ENCODE data around the gene SURF1.
"Not testable (repeated sequence)": the region's sequence is repeated elsewhere in the genome, so short reads cannot be mapped to it uniquely, and the experiment has no call there.

SURF1 gene, protein sequence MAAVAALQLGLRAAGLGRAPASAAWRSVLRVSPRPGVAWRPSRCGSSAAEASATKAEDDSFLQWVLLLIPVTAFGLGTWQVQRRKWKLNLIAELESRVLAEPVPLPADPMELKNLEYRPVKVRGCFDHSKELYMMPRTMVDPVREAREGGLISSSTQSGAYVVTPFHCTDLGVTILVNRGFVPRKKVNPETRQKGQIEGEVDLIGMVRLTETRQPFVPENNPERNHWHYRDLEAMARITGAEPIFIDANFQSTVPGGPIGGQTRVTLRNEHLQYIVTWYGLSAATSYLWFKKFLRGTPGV

DNA sequence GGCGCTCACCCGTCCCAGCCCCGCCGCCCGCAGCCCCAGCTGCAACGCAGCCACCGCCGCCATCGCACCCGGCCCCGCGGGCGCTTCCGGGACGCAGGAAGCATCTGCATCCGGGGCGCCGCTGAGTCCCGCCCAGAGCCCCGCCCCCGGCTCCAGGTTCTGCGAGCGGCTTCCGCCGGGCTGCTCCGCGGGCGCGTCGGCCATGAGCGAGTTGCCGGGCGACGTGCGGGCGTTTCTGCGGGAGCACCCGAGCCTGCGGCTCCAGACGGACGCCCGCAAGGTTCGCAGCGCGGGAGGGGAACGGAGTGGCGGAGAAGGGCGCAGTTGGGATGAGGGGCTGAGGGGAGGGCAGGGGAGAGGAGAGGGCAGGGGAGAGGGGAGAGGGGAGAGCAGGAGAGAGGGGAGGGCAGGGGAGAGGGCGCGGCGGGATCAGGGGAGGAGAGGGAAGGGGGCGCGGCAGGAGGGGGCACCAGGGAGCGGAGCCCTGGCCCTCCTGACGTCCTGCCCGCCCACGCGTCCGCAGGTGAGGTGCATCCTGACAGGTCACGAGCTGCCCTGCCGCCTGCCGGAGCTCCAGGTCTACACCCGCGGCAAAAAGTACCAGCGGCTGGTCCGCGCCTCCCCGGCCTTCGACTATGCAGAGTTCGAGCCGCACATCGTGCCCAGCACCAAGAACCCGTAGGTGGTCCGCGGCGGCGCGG is at the start of gene SURF1, which contains the start of gene SURF2:
SURF1 (minus strand) TSS at position 97 of the 701 bp plus-strand sequence; CDS start at position 63, 34 bp downstream.
SURF2 (plus strand) TSS at position 160 of the 701 bp plus-strand sequence; CDS start at position 203, 43 bp downstream.
- DNase-seq = peak; percentile 91 to 92

DNA sequence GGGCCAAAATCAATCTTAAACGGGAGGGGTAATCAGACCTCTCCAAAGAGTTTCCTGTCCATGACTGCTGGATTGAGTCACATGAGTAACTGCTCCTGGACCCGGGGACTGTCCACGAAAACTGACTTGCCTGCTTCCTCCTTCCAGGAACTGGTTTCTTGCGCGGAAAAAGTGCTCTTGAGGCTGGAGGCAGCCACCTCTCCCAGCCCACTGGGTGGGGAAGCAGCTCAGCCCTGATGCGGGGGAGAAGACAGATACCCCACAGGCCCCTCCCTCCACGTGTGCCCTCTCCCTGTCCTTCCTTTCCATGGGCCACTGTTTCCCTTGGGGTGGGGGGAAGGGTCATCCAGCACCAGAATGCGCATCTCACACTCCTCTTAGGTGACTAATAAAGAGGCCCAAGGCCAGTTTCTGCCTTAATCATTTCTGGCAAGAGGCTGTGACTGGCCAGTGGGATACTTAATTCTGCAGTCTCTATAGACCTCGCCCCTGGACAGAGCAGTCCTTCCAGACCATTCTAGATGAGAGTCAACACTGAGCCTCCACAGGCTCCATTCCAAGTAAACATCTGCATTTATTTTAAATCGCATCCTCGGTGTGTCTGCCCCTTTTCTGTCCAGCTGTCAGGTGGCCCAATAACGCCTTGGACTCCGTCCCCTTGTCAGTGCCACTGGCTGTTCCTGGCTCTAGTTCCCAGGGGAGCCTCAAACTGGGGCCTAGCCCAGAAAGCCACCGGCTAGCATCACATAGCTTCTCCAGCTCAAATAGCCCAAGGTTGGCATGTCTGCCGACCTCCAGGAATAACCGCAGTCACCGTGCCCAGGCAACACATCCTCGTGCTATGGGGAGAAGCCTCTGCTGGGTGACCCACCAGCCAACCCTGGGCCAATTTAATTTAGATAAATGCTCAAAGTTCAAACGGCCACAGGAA is 49.5 kb upstream of the SURF1 start:
- no peak for DNase-seq

GRCh38 chr9:133404454-133405002 is 48.2 kb upstream of the SURF1 start:
- no peak for DNase-seq

GRCh38 chr9:133403766-133404453 is 47.6 kb upstream of the SURF1 start:
- DNase-seq = peak; percentile 66

DNA sequence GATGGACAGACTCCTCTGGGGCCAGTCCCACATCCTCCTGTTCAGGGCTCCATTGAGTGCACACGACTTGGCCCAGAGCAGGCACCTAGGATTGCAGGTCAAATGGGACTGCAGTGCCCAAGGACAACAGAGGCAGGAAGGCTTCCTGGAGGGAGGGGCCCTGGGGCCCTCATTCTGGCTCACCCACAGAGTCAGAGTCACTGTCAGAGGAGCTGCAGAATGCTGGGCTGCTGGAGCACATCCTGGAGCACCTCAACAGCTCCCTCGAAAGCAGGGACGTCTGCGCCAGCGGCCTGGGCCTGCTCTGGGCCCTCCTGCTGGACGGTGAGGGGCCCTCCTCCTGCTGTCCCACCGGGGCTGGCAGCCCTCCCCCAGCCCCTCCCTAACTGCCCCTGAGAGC is 46.4 kb upstream of the SURF1 start:
- DNase-seq = no peak

- DNase-seq = no peak
These were observed 45.3 kb upstream of the SURF1 start for GRCh38 chr9:133401588-133401987.

GRCh38 chr9:133400292-133400691 is 44.0 kb upstream of the SURF1 start:
- no peak for DNase-seq

DNA sequence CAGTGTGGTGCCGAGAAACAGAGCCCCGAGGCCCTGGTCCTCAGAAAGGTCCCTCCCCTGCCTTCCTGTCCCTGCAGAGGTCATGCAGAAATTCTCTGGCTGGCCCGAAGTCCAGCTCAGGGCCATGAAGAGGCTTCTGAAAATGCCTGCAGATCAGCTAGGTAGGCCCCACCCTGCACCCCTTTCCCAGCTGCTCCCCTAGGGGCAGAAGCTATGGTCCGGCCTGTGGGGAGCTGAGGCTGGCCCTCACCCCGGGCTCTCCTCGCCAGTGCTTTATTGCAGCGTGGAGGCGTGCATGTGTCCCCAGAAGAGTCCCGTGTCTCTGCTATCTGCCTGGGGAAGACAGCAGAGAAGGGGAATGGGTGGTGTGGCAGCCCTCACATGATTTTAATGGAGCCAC is 41.6 kb upstream of the SURF1 start:
- DNase-seq = no peak

DNA sequence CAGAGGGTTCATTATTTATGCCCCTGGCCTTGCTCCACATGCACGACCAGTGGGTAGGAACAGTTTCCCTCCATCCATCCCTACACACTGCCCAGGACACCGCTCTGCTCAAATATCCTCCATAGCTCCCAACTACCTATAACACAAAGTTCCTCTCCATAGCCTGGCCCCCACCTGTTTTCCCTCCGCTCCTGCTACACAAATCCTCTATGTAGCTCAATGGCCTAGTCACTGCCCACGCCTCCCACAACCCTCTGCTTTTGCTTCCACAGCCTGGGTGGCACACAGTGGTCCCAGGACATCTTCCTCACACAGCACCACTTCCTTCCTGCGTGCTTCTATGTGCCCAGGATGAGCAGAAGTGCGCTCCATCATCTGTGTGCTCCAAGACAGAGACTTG is 41.1 kb upstream of the SURF1 start:
- DNase-seq = no peak

DNA sequence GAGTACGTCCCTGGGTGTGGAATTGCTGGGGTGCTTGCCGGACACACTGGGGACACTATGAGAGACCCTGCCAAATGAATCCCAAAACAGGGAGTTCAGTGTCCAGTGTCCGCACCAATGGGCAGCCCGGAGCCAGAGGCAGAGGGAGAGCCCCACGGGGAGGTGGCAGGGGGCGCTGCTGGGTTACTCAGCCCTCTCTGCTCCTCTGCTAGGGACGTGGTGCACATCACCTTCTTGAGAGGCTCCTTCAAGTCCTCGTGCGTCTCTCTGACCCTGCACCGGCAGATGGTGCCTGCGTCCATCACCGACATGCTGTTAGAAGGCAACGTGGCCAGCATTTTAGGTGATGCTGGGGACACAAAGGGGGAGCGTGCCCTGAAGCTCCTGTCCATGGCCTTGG is 40.7 kb upstream of the SURF1 start:
- no peak for DNase-seq

DNA sequence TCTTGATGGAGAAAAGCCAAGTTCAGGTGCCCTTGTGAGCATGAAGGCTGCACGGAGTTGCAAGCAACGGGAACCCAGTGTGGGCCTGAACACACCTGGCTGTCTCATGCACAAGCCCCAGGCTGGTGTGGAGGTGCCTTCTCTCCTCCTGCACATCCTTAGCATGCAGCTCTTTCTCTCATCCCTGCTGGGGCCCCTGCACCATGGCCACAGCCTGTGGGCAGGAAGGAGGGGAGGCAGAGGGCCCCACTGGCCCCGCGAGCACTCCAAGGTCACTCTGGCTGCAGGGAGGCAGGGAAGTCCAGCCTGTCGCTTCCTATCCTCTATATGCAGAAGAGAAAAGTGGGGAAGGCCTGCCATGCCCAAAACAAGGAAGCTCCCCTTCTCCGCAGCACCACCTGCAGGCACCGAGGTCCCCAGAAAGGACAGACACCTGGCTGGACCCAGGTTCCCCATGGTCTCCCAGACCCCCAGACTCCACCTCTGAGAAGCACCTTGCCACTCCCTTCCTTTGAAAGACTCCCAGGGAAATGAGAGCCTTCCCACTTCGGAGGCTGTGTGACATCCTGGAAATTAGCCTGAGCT is 38.5 kb upstream of the SURF1 start:
- DNase-seq = no peak

GRCh38 chr9:133393399-133393798 is 37.1 kb upstream of the SURF1 start:
- no peak for DNase-seq

- DNase-seq = not testable (repeated sequence)
These were observed 36.0 kb upstream of the SURF1 start for GRCh38 chr9:133392308-133392707.

DNA sequence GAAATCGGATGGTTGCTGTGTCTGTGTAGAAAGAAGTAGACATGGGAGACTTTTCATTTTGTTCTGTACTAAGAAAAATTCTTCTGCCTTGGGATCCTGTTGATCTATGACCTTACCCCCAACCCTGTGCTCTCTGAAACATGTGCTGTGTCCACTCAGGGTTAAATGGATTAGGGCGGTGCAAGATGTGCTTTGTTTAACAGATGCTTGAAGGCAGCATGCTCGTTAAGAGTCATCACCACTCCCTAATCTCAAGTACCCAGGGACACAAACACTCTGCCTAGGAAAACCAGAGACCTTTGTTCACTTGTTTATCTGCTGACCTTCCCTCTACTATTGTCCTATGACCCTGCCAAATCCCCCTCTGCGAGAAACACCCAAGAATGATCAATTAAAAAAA is 35.2 kb upstream of the SURF1 start:
- DNase-seq = not testable (repeated sequence)

DNA sequence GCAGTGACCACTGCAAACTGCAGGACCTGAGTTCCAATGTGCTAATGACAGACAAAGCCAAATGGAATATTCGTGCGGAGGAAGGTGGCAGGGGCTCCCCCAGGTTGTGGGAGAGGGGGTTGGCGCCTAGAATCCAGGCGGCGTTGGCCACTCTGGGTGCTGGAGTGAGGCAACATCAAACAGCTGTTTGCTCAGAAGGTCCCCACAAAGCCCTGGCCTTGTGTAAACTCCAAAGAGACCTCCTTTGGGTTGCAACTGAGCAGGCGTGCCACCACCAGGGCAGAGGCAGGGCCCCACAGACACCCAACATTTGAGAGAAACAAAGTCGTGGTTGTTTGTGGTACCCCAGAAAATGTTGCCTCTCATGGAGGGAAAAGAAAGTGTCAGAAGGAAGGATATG is 34.4 kb upstream of the SURF1 start:
- DNase-seq = no peak

DNA sequence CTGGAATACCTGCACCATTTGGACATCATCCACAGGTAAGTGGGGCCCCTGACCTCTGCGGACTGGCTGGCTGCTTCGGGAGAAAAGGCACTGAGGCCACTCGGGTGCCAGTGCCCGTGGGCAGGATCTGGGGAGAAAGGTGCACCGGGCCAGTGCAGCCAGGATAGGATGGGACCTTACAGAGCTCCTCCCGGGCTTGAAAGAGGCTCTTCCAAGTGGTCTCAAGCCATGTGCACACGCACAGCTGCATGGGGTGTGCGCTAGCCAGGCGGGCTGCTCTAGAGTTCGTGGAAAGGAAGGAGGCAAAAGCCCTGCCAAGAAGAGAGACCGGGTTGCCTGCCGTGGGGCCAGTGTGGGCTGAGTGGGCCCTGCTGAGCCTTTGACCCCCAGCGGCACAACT is 33.3 kb upstream of the SURF1 start:
- no peak for DNase-seq

- DNase-seq = no peak
These were observed 32.8 kb upstream of the SURF1 start for GRCh38 chr9:133389025-133389557.

- DNase-seq = no peak
These were observed 31.4 kb upstream of the SURF1 start for GRCh38 chr9:133387680-133388079.

GRCh38 chr9:133386338-133386737 is 30.1 kb upstream of the SURF1 start:
- no peak for DNase-seq

DNA sequence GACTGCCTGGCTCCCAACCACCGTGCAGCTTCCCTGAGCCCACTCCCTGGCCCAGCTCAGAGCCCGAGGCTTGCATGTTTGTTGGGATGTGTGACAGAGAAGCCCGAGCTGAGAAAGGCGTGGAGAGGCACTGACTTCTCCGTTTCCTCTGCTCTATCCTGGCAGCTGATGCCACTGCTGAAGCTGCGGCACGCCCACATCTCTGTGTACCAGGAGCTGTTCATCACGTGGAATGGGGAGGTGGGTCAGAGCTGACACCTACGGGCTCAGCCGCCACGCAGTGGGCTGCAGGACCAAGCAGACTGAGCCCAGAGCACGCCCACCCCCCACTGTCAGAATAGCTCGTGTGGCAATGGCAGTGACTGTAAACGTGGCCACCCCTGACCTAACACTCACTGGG is 29.2 kb upstream of the SURF1 start:
- no peak for DNase-seq

- no peak for DNase-seq
These were observed 28.5 kb upstream of the SURF1 start for GRCh38 chr9:133384736-133385321.
